HG03432 (cell line): Measurements from ENCODE around the gene CCDC6.
A peak's percentile ranks its signal among the peaks of the same experiment; 100 is the strongest.
"Not testable (repeated sequence)": the region's sequence is repeated elsewhere in the genome, so short reads cannot be mapped to it uniquely, and the experiment has no call there.

Experiments
- ATAC-seq: cut with Tn5 transposase; IDR thresholded peaks from one replicate; pipeline ENCODE4 v1.9.1; 2021; ENCODE audit warnings: mild to moderate bottlenecking, moderate library complexity; ENCODE audit not compliant: unreplicated experiment

The CCDC6 gene

GRCh38 chr10:59773088-59773487 is 133.3 kb downstream of the CCDC6 start:
- no peak for ATAC-seq

GRCh38 chr10:59771162-59771807 is 135.1 kb downstream of the CCDC6 start:
- no peak for ATAC-seq

- ATAC-seq = no peak
Measured at GRCh38 chr10:59770689-59771088, 135.7 kb downstream of the CCDC6 start.

- no peak for ATAC-seq
Measured at GRCh38 chr10:59762505-59762904, 143.9 kb downstream of the CCDC6 start.

GRCh38 chr10:59757966-59758365 is 148.4 kb downstream of the CCDC6 start:
- ATAC-seq = no peak

GRCh38 chr10:59754951-59755350 is 151.4 kb downstream of the CCDC6 start:
- no peak for ATAC-seq

GRCh38 chr10:59753267-59753666 is 153.1 kb downstream of the CCDC6 start, which contains the start of gene MRLN:
Gene MRLN, minus strand, starts transcription at chr10:59753455.
- ATAC-seq = no peak

GRCh38 chr10:59752278-59752940 is 153.9 kb downstream of the CCDC6 start:
- no peak for ATAC-seq

GRCh38 chr10:59750155-59750945 is 156.0 kb downstream of the CCDC6 start:
- no peak for ATAC-seq

GRCh38 chr10:59748834-59749233 is 157.5 kb downstream of the CCDC6 start:
- ATAC-seq = peak; percentile 91

- no peak for ATAC-seq
Measured at GRCh38 chr10:59745163-59745650, 161.1 kb downstream of the CCDC6 start.

- ATAC-seq = not testable (repeated sequence)
Measured at GRCh38 chr10:59744762-59745161, 161.6 kb downstream of the CCDC6 start.

- not testable (repeated sequence) for ATAC-seq
Measured at GRCh38 chr10:59744156-59744555, 162.2 kb downstream of the CCDC6 start.

GRCh38 chr10:59741583-59741982 is 164.8 kb downstream of the CCDC6 start:
- ATAC-seq = no peak

- ATAC-seq = no peak
Measured at GRCh38 chr10:59741048-59741447, 165.3 kb downstream of the CCDC6 start.
